ENCODE results near the gene CTXN2. TPM values are rescaled to one million over a fixed set of nuclear protein-coding genes. Genes with fewer than 3 reads are reported as not detected.

The CTXN2 gene
- total RNA-seq (2014; rRNA removed; shearing (Covaris generic)): not detected in 2 replicates
- polyA plus RNA-seq (2015; cell fraction: cytosol; rRNA removed): not detected in 2 replicates
- not detected in 2 replicates for polyA plus RNA-seq (2015; cell fraction: nucleus; rRNA removed)

GRCh38 chr15:48191574-48192225, at the start of gene CTXN2:
Gene CTXN2 (plus strand): TSS chr15:48191665. CDS start chr15:48201301, 9,636 bp downstream.
- no peak for DNase-seq (ENCODE audit: low read depth)

GRCh38 chr15:48143856-48144255, 47.6 kb upstream of the CTXN2 start:
- peak; percentile 5 for DNase-seq (ENCODE audit: low read depth)

- no peak for DNase-seq (ENCODE audit: low read depth)
Measured at GRCh38 chr15:48144889-48145288, 46.6 kb upstream of the CTXN2 start.

- DNase-seq (ENCODE audit: low read depth): no peak
Measured at GRCh38 chr15:48145923-48146322, 45.5 kb upstream of the CTXN2 start.

- no peak for DNase-seq (ENCODE audit: low read depth)
Measured at GRCh38 chr15:48147358-48147757, 44.1 kb upstream of the CTXN2 start.

- peak; percentile 89 for DNase-seq (ENCODE audit: low read depth)
Measured at GRCh38 chr15:48149858-48150257, 41.6 kb upstream of the CTXN2 start.

GRCh38 chr15:48153526-48153925, 37.9 kb upstream of the CTXN2 start:
- no peak for DNase-seq (ENCODE audit: low read depth)

GRCh38 chr15:48168616-48169015, 22.8 kb upstream of the CTXN2 start:
- no peak for DNase-seq (ENCODE audit: low read depth)

GRCh38 chr15:48170981-48171380, 20.5 kb upstream of the CTXN2 start:
- DNase-seq (ENCODE audit: low read depth): no peak

GRCh38 chr15:48175126-48175525, 16.3 kb upstream of the CTXN2 start:
- DNase-seq (ENCODE audit: low read depth): no peak

GRCh38 chr15:48176112-48176511, 15.4 kb upstream of the CTXN2 start:
- peak; percentile 42 for DNase-seq (ENCODE audit: low read depth)

- no peak for DNase-seq (ENCODE audit: low read depth)
Measured at GRCh38 chr15:48176957-48177356, 14.5 kb upstream of the CTXN2 start.

- peak; percentile 59 for DNase-seq (ENCODE audit: low read depth)
Measured at GRCh38 chr15:48177383-48177765, 14.1 kb upstream of the CTXN2 start.

- peak; percentile 56 for DNase-seq (ENCODE audit: low read depth)
Measured at GRCh38 chr15:48177766-48178647, 13.5 kb upstream of the CTXN2 start, which contains the start of gene MYEF2. Gene MYEF2 (minus strand): TSS chr15:48178295. CDS start chr15:48178237, 58 bp downstream.

GRCh38 chr15:48178648-48178931, 12.9 kb upstream of the CTXN2 start:
- no peak for DNase-seq (ENCODE audit: low read depth)

GRCh38 chr15:48182749-48183148, 8.7 kb upstream of the CTXN2 start:
- no peak for DNase-seq (ENCODE audit: low read depth)

GRCh38 chr15:48185529-48185928, 5.9 kb upstream of the CTXN2 start:
- DNase-seq (ENCODE audit: low read depth): no peak

GRCh38 chr15:48186271-48186670, 5.2 kb upstream of the CTXN2 start:
- DNase-seq (ENCODE audit: low read depth): no peak

GRCh38 chr15:48190932-48191573, 412 bp upstream of the CTXN2 start:
- DNase-seq (ENCODE audit: low read depth): peak; percentile 53

GRCh38 chr15:48202068-48202467, 10.6 kb downstream of the CTXN2 start:
- DNase-seq (ENCODE audit: low read depth): no peak

- DNase-seq (ENCODE audit: low read depth): no peak
Measured at GRCh38 chr15:48205981-48206380, 14.5 kb downstream of the CTXN2 start, which contains the start of gene SLC12A1. Gene SLC12A1 (plus strand): TSS chr15:48206302. CDS start chr15:48207720, 1,418 bp downstream.

GRCh38 chr15:48221261-48221660, 29.8 kb downstream of the CTXN2 start:
- no peak for DNase-seq (ENCODE audit: low read depth)

Measured in HT1080 (cell line).